Neuronal stem cell (in vitro differentiated cells): Measurements from ENCODE around the gene CNDP2.

ENCODE experiments used
- DNase-seq: peaks from one replicate; pipeline ENCODE4 v3.0.0-alpha.2; 2013; ENCODE audit warnings: low spot score
- H2AFZ ChIP-seq: one replicate; pipeline ENCODE4 v1.6.1; 2013; ENCODE audit warnings: mild to moderate bottlenecking, low read length, inconsistent platforms
- H2AK5ac ChIP-seq: 2 replicates; pipeline ENCODE4 v1.6.1; 2013; ENCODE audit warnings: low read depth, mild to moderate bottlenecking, inconsistent platforms, low read length, moderate library complexity, mixed read lengths
- H2BK120ac ChIP-seq: 2 replicates; pipeline ENCODE4 v1.6.1; 2013; ENCODE audit warnings: low read depth, mild to moderate bottlenecking, inconsistent platforms, low read length, moderate library complexity, mixed read lengths
- H2BK12ac ChIP-seq: one replicate; pipeline ENCODE4 v1.6.1; 2013; ENCODE audit warnings: low read length, inconsistent platforms
- H2BK15ac ChIP-seq: 2 replicates; pipeline ENCODE4 v1.6.1; 2013; ENCODE audit warnings: mild to moderate bottlenecking, low read length, inconsistent platforms, mixed read lengths
- H2BK5ac ChIP-seq: one replicate; pipeline ENCODE4 v1.6.1; 2013; ENCODE audit warnings: inconsistent platforms, mild to moderate bottlenecking, low read length, moderate library complexity
- H3K14ac ChIP-seq: one replicate; pipeline ENCODE4 v1.6.1; 2013; ENCODE audit warnings: low read length, inconsistent platforms
- H3K18ac ChIP-seq: 2 replicates; pipeline ENCODE4 v1.6.1; 2013; ENCODE audit warnings: low read length, inconsistent platforms
- H3K23ac ChIP-seq: 2 replicates; pipeline ENCODE4 v1.6.1; 2013; ENCODE audit warnings: low read depth, mild to moderate bottlenecking, mixed read lengths, low read length, inconsistent platforms; ENCODE audit not compliant: poor library complexity
- H3K27ac ChIP-seq: replicated peaks from 3 replicates; pipeline ENCODE4 v1.5.1; 2013; ENCODE audit warnings: low read length, inconsistent platforms
- H3K27me3 ChIP-seq, 3 experiments: 2 replicates each; pipeline ENCODE4 v1.6.1; 2013; ENCODE audit warnings: low read length in 3 of 3, mild to moderate bottlenecking in 2 of 3, inconsistent platforms in 1 of 3, low read depth in 1 of 3, mixed read lengths in 1 of 3, moderate library complexity in 1 of 3; ENCODE audit not compliant: control insufficient read depth in 3 of 3, insufficient read depth in 3 of 3
- H3K36me3 ChIP-seq, 2 donors: replicated peaks in 1 of 2; 2 replicates each; pipeline ENCODE4 v1.6.1; 2013; ENCODE audit warnings: low read length in 2 of 2; ENCODE audit not compliant: control insufficient read depth in 2 of 2, insufficient read depth in 2 of 2
- H3K4ac ChIP-seq: 2 replicates; pipeline ENCODE4 v1.6.1; 2013; ENCODE audit warnings: inconsistent platforms, mild to moderate bottlenecking, low read length, moderate library complexity
- H3K4me1 ChIP-seq, 2 donors: 1 replicate in 1 of 2; 2 replicates in 1 of 2; pipeline ENCODE4 v1.6.1; 2013; ENCODE audit warnings: low read length in 2 of 2, low read depth in 1 of 2; ENCODE audit not compliant: control insufficient read depth in 2 of 2, insufficient read depth in 1 of 2
- H3K4me2 ChIP-seq: one replicate; pipeline ENCODE4 v1.6.1; 2013; ENCODE audit warnings: mild to moderate bottlenecking, low read length, inconsistent platforms; ENCODE audit not compliant: insufficient read depth, poor library complexity, severe bottlenecking
- H3K4me3 ChIP-seq, 2 donors: 2 replicates each; pipeline ENCODE4 v1.5.1; 2013; ENCODE audit warnings: low read length in 2 of 2, mild to moderate bottlenecking in 2 of 2, inconsistent platforms in 1 of 2, moderate library complexity in 1 of 2
- H3K79me1 ChIP-seq: one replicate; pipeline ENCODE4 v1.6.1; 2013; ENCODE audit warnings: low read depth, mild to moderate bottlenecking, inconsistent platforms, low read length, moderate library complexity
- H3K9ac ChIP-seq: one replicate; pipeline ENCODE4 v1.6.1; 2013; ENCODE audit warnings: mild to moderate bottlenecking, low read depth, low read length, inconsistent platforms; ENCODE audit not compliant: poor library complexity
- H3K9me3 ChIP-seq, 2 donors: replicated peaks in 1 of 2; 2 replicates each; pipeline versions ENCODE3 to v1.6.1; 2013; ENCODE audit warnings: low read length in 2 of 2, mild to moderate bottlenecking in 2 of 2, inconsistent platforms in 1 of 2, low read depth in 1 of 2, mixed read lengths in 1 of 2, moderate library complexity in 1 of 2; ENCODE audit not compliant: control insufficient read depth in 2 of 2, insufficient read depth in 1 of 2
- H4K8ac ChIP-seq: one replicate; pipeline ENCODE4 v1.6.1; 2013; ENCODE audit warnings: low read depth, mild to moderate bottlenecking, inconsistent platforms, low read length, moderate library complexity
- H4K91ac ChIP-seq: one replicate; pipeline ENCODE4 v1.6.1; 2013; ENCODE audit warnings: low read length, low read depth, mild to moderate bottlenecking, inconsistent platforms; ENCODE audit not compliant: poor library complexity
- WGBS, 2 donors: extraction: QIAGEN DNeasy Blood & Tissue Kit; methylation state at CpG; one replicate each; pipeline ENCODE4 v1.1.7; 2013; ENCODE audit warnings: missing lambda C conversion rate in 2 of 2, mixed read lengths in 1 of 2; ENCODE audit not compliant: insufficient read length in 2 of 2, insufficient replicate concordance in 1 of 2; ENCODE audit errors: extremely low coverage in 2 of 2; 5-methylcytosine and 5-hydroxymethylcytosine counted together

CNDP2 gene

GRCh38 chr18:74519320-74520095, 23.3 kb downstream of the CNDP2 start:
- Histone ChIP-seq H3K4ac (no peak overlapping the region), H2BK15ac (no peak overlapping the region), H3K4me2 (no peak overlapping the region), H2BK120ac (no peak overlapping the region), H3K27ac (no peak overlapping the region), H3K79me1 (peaks cover 3% of the 10 kb centered on the region), H2BK12ac (no peak overlapping the region), H3K14ac (no peak overlapping the region), H3K4me1 (no peaks in the 10 kb centered on the region), H3K36me3 (peaks cover 67 to 73% of the 10 kb centered on the region in 2 donors), H3K27me3 (no peaks in the 10 kb centered on the region), H3K18ac (no peak overlapping the region), H2AK5ac (no peak overlapping the region), H4K91ac (no peak overlapping the region), H2AFZ (no peak overlapping the region), H2BK5ac (no peak overlapping the region), H4K8ac (no peak overlapping the region), H3K9ac (no peak overlapping the region), H3K23ac (no peak overlapping the region), H3K9me3 (peaks cover 6 to 24% of the 10 kb centered on the region in 2 donors), H3K4me3 (no peak overlapping the region)
- no peak for DNase-seq
- no CpG with 5 or more reads among the region's 18 CpGs for WGBS, 2 donors

- no CpG with 5 or more reads among the region's 14 CpGs for WGBS, 2 donors
- Histone ChIP-seq H2BK15ac (no peak overlapping the region), H2BK12ac (no peak overlapping the region), H3K4me1 (no peaks in the 10 kb centered on the region), H3K27me3 (no peaks in the 10 kb centered on the region), H4K91ac (no peak overlapping the region), H3K14ac (no peak overlapping the region), H3K36me3 (peaks cover 60 to 67% of the 10 kb centered on the region in 2 donors), H2BK5ac (no peak overlapping the region), H2BK120ac (no peak overlapping the region), H3K9me3 (peaks cover 6 to 24% of the 10 kb centered on the region in 2 donors), H3K79me1 (peaks cover 3% of the 10 kb centered on the region), H2AFZ (no peak overlapping the region), H3K18ac (no peak overlapping the region), H3K4me2 (no peak overlapping the region), H2AK5ac (no peak overlapping the region), H3K4ac (no peak overlapping the region), H3K4me3 (peak overlapping the region in 1 of 2 donors; percentile 24), H3K23ac (no peak overlapping the region), H3K27ac (no peak overlapping the region), H4K8ac (no peak overlapping the region), H3K9ac (no peak overlapping the region)
- no peak for DNase-seq
These were observed 24.1 kb downstream of the CNDP2 start for GRCh38 chr18:74520096-74520833.

- Histone ChIP-seq H2BK5ac (no peak overlapping the region), H2BK15ac (no peak overlapping the region), H4K8ac (no peak overlapping the region), H3K14ac (no peak overlapping the region), H3K9ac (no peak overlapping the region), H3K4me2 (no peak overlapping the region), H3K36me3 (peaks cover 51 to 57% of the 10 kb centered on the region in 2 donors), H3K9me3 (peaks cover 6 to 26% of the 10 kb centered on the region in 2 donors), H2AK5ac (no peak overlapping the region), H2BK12ac (no peak overlapping the region), H3K23ac (no peak overlapping the region), H2BK120ac (no peak overlapping the region), H3K4me1 (no peaks in the 10 kb centered on the region), H3K79me1 (peaks cover 3% of the 10 kb centered on the region), H3K4ac (no peak overlapping the region), H4K91ac (no peak overlapping the region), H3K27ac (no peak overlapping the region), H3K18ac (no peak overlapping the region), H3K27me3 (no peaks in the 10 kb centered on the region), H2AFZ (no peak overlapping the region), H3K4me3 (no peak overlapping the region)
- no CpG with 5 or more reads among the region's 15 CpGs for WGBS, 2 donors
- no peak for DNase-seq
These were observed 25.0 kb downstream of the CNDP2 start for GRCh38 chr18:74521068-74521725.
